Chondrocyte (in vitro differentiated cells): ENCODE measurements around the gene OCRL. TPM values are rescaled to one million over a fixed set of nuclear protein-coding genes. Genes with fewer than 3 reads are reported as not detected.

Source experiments
- DNase-seq: peaks from one replicate; pipeline ENCODE4 v3.0.0; 2021; ENCODE audit warnings: mixed read lengths, low spot score
- H3K27ac Mint-ChIP-seq: one replicate; pipeline ENCODE4 v1.8.0; 2021; ENCODE audit warnings: mild to moderate bottlenecking, moderate library complexity, mixed read lengths; ENCODE audit not compliant: unreplicated experiment
- H3K27me3 Mint-ChIP-seq: 2 replicates; pipeline ENCODE4 v1.8.0; 2021; ENCODE audit warnings: low read depth, mixed read lengths
- H3K36me3 Mint-ChIP-seq: 2 replicates; pipeline ENCODE4 v1.8.0; 2021; ENCODE audit warnings: low read depth, mixed read lengths
- H3K4me1 Mint-ChIP-seq: 2 replicates; pipeline ENCODE4 v1.8.0; 2021; ENCODE audit warnings: low read depth, mild to moderate bottlenecking, mixed read lengths
- H3K4me3 Mint-ChIP-seq: one replicate; pipeline ENCODE4 v1.8.0; 2021; ENCODE audit warnings: mild to moderate bottlenecking, moderate library complexity, mixed read lengths; ENCODE audit not compliant: unreplicated experiment
- H3K9me3 Mint-ChIP-seq: 2 replicates; pipeline ENCODE4 v1.8.0; 2021; ENCODE audit warnings: low read depth, mixed read lengths
- total RNA-seq: library from RNA; stranded (reverse); gene quantifications from 3 replicates; pipeline ENCODE4 v1.2.1, GENCODE V29; 2021
- TF ChIP-seq, protein P1 (sequence below): fragments of 200-600 bp; sonication (generic); IDR thresholded peaks from 2 replicates; pipeline ENCODE4 v1.5.0; 2021; ENCODE audit warnings: antibody characterized with exemption, mild to moderate bottlenecking, moderate library complexity

OCRL gene
- total RNA-seq, 1 donor from 2014 or later: 58.9 TPM

DNA sequence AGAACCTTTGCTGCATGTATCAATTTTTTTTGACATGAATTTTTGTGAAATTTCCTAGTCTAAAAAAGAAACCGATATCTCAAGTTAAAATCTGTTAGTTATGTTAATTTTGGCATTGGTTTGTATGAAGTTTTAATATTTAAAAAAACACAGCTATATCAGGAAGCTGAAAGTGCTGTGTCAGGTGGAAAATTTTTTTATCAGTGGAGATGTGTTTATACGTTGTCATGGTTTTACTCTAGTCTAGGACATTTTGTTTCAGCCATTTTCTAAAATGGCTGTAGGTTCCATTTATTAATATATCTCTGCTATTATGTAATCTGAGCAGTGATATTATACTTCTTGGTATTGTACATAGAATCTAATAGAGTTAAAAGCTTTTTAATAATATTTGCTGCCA lies 34.2 kb downstream of the OCRL start:
- Mint-ChIP-seq H3K27me3 (no peaks in the 10 kb centered on the region), H3K4me1 (peaks cover 26% of the 10 kb centered on the region), H3K36me3 (peaks cover 35% of the 10 kb centered on the region), H3K27ac (no peak overlapping the region), H3K4me3 (no peak overlapping the region), H3K9me3 (no peaks in the 10 kb centered on the region)
- TF ChIP-seq, protein P1, sequence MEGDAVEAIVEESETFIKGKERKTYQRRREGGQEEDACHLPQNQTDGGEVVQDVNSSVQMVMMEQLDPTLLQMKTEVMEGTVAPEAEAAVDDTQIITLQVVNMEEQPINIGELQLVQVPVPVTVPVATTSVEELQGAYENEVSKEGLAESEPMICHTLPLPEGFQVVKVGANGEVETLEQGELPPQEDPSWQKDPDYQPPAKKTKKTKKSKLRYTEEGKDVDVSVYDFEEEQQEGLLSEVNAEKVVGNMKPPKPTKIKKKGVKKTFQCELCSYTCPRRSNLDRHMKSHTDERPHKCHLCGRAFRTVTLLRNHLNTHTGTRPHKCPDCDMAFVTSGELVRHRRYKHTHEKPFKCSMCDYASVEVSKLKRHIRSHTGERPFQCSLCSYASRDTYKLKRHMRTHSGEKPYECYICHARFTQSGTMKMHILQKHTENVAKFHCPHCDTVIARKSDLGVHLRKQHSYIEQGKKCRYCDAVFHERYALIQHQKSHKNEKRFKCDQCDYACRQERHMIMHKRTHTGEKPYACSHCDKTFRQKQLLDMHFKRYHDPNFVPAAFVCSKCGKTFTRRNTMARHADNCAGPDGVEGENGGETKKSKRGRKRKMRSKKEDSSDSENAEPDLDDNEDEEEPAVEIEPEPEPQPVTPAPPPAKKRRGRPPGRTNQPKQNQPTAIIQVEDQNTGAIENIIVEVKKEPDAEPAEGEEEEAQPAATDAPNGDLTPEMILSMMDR: no peak
- DNase-seq: no peak

DNA sequence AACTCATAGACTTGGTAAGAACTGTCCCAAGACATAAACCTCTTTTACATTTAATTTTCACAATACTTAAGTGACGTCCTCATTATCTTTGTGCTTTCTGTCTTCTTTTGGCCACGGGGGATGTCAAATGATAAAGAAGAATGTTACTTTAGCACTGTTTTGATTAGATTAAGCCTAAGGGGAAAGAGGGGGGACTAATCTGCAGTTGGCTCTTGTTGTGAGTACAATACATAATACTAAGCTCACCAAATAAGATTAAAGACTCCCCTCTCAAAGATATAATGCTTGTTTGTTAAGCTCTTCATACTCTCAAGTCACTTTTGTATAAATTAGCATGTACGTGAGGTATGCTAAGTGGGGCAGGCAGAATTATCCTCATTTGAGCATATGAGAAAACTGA lies 36.5 kb downstream of the OCRL start:
- Mint-ChIP-seq H3K4me3 (no peak overlapping the region), H3K4me1 (peaks cover 27% of the 10 kb centered on the region), H3K36me3 (peaks cover 30% of the 10 kb centered on the region), H3K27ac (peak overlapping the region; percentile 97), H3K27me3 (no peaks in the 10 kb centered on the region), H3K9me3 (no peaks in the 10 kb centered on the region)
- no peak for DNase-seq
- TF ChIP-seq, protein P1: no peak

DNA sequence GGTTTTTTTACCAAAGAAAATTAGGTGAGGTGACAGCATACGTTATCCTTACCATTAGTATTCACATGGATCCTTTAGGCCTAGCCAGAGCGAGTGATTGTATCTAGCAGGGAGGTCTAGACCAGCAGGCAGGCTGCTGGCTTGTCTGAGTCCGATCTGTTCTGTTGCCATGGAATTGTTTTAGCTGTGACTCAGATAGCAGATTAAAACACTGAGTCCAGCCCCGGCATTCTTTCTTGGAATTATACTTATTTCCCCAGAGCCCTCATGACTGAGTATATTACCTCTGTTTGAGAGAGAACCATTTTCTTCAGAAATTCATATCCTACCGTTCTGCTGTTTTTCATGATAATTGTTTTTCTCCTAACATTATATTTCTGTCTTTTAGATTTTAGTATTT lies 37.4 kb downstream of the OCRL start:
- TF ChIP-seq, protein P1: no peak
- Mint-ChIP-seq H3K27ac (peak overlapping the region; percentile 97), H3K4me3 (no peak overlapping the region), H3K36me3 (peaks cover 28% of the 10 kb centered on the region), H3K9me3 (no peaks in the 10 kb centered on the region), H3K27me3 (no peaks in the 10 kb centered on the region), H3K4me1 (peaks cover 37% of the 10 kb centered on the region)
- DNase-seq: no peak

DNA sequence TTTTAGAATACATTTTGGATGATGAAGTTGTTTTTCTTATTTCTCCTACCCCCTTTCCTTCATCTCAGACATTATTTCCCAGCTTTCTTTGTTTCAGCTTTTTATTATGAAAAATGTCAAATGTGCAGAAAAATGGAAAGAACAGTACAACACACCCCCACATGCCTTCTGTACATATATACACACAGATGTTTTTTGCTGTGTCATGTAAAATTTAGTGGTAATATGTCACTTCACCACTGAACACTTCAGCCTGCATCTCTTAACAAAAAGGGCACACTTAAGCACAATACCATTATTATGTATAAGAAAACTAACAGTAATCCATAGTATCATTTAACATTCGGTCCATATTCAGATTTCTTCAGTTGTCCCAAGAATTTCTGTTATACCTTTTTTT lies 37.8 kb downstream of the OCRL start:
- peak overlapping the region; percentile 97 for H3K27ac Mint-ChIP-seq
- H3K4me3 Mint-ChIP-seq: no peak overlapping the region
- no peaks in the 10 kb centered on the region for H3K27me3 Mint-ChIP-seq
- H3K9me3 Mint-ChIP-seq: no peaks in the 10 kb centered on the region
- H3K4me1 Mint-ChIP-seq: peaks cover 41% of the 10 kb centered on the region
- peaks cover 28% of the 10 kb centered on the region for H3K36me3 Mint-ChIP-seq
- TF ChIP-seq, protein P1: no peak
- no peak for DNase-seq

DNA sequence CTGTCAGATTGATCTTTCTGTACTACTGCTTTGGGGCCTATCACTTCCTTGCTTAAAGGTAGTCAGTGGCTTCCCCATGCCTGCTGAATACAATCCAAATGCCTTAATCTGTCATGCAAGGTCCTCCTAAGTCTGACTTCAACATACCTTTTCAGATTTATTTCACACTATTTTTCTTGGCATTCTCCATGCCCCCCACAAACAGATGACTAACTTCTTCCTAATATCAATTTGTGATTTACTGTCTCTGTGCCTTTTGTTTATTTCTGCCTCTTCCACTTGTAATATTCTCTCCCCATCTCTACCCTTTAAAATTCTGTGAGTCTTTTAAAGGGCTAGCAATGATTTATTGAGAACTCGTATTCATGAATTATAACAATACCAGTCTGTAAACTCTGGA lies 41.8 kb downstream of the OCRL start:
- Mint-ChIP-seq H3K4me3 (no peak overlapping the region), H3K27me3 (no peaks in the 10 kb centered on the region), H3K9me3 (no peaks in the 10 kb centered on the region), H3K4me1 (peaks cover 58% of the 10 kb centered on the region), H3K27ac (peak overlapping the region; percentile 45), H3K36me3 (peaks cover 11% of the 10 kb centered on the region)
- no peak for DNase-seq
- TF ChIP-seq, protein P1: no peak
